Measurements from ENCODE around the gene SNTB2.

Gene SNTB2

DNA sequence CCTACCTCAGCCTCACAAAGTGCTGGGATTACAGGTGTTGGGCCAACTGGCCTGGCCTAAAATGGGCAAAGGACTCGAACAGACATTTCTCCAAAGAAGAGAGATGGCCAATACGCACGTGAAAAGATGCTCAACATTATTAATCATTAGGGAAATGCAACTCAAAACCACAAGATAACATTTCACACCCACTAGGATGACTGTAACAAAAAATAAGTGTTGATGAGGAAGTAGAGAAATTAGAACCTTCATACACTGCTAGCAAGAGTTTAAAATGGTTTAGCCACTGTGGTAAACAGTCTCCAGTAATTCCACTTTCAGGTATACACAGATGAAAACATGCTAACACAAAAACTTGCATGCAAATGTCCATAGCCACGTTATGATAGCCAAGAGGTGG is 159.0 kb downstream of the SNTB2 start:
- no peak for TF ChIP-seq EZH2 (IDR thresholded peaks at IDR 0.05)
- TF ChIP-seq FOXP2 (optimal IDR thresholded peaks at IDR 0.05; ENCODE audit: control extremely low read depth, extremely low read length, insufficient read depth) = no peak
- no peak for TF ChIP-seq POLR2AphosphoS5 (IDR thresholded peaks at IDR 0.05; ENCODE audit: borderline replicate concordance, low read depth, low read length)
- peaks cover 25% of the 10 kb centered on the region for H3K36me3 ChIP-seq (ENCODE audit: insufficient read depth, low read length)
- no peak overlapping the region for H3K27ac ChIP-seq
- H3K9ac ChIP-seq (ENCODE audit: insufficient read length) = no peak overlapping the region
- DNase-seq (ENCODE audit: low read depth, low spot score) = no peak
- no peaks in the 10 kb centered on the region for H3K9me3 ChIP-seq (ENCODE audit: low read depth, low read length)
- no peak overlapping the region for H3K4me3 ChIP-seq

DNA sequence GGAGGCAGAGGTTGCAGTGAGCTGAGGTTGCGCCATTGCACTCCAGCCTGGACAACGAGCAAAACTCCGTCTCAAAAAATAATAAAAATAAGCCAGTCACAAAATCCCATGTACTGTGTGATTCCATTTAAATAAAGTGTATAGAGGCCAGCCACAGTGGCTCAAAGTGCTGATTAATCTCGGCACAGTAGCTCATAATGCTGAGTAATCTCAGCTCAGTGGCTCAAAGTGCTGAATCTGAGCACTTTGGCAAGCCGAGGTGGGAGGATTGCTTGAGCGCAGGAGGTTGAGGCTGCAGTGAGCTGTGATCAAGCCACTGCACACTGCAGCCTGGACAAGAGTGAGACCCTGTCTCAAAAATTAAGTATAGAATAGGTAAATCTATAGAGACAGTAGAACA is 159.7 kb downstream of the SNTB2 start:
- TF ChIP-seq EZH2 (IDR thresholded peaks at IDR 0.05) (no peak), POLR2AphosphoS5 (IDR thresholded peaks at IDR 0.05; ENCODE audit: borderline replicate concordance, low read depth, low read length) (no peak), FOXP2 (optimal IDR thresholded peaks at IDR 0.05; ENCODE audit: control extremely low read depth, extremely low read length, insufficient read depth) (no peak)
- DNase-seq (ENCODE audit: low read depth, low spot score) = no peak
- no peak overlapping the region for H3K4me3 ChIP-seq
- H3K36me3 ChIP-seq (ENCODE audit: insufficient read depth, low read length) = peaks cover 18% of the 10 kb centered on the region
- H3K27ac ChIP-seq = no peak overlapping the region
- no peak overlapping the region for H3K9ac ChIP-seq (ENCODE audit: insufficient read length)
- no peaks in the 10 kb centered on the region for H3K9me3 ChIP-seq (ENCODE audit: low read depth, low read length)

- TF ChIP-seq EZH2 (IDR thresholded peaks at IDR 0.05) = no peak
- no peak for TF ChIP-seq FOXP2 (optimal IDR thresholded peaks at IDR 0.05; ENCODE audit: control extremely low read depth, extremely low read length, insufficient read depth)
- no peak for TF ChIP-seq POLR2AphosphoS5 (IDR thresholded peaks at IDR 0.05; ENCODE audit: borderline replicate concordance, low read depth, low read length)
- H3K36me3 ChIP-seq (ENCODE audit: insufficient read depth, low read length) = peaks cover 9% of the 10 kb centered on the region; the same call in 1 of the 2 replicates
- H3K27ac ChIP-seq = no peak overlapping the region
- no peak for DNase-seq (ENCODE audit: low read depth, low spot score)
- no peak overlapping the region for H3K9ac ChIP-seq (ENCODE audit: insufficient read length)
- H3K4me3 ChIP-seq = no peak overlapping the region
- H3K9me3 ChIP-seq (ENCODE audit: low read depth, low read length) = no peaks in the 10 kb centered on the region
These were observed 161.3 kb downstream of the SNTB2 start for GRCh38 chr16:69348222-69348621.

GRCh38 chr16:69349536-69349935 is 162.6 kb downstream of the SNTB2 start:
- no peak for DNase-seq (ENCODE audit: low read depth, low spot score)
- no peak overlapping the region for H3K27ac ChIP-seq
- H3K9me3 ChIP-seq (ENCODE audit: low read depth, low read length) = no peaks in the 10 kb centered on the region
- H3K9ac ChIP-seq (ENCODE audit: insufficient read length) = no peak overlapping the region
- no peak overlapping the region for H3K4me3 ChIP-seq
- TF ChIP-seq POLR2AphosphoS5 (IDR thresholded peaks at IDR 0.05; ENCODE audit: borderline replicate concordance, low read depth, low read length) = no peak
- TF ChIP-seq FOXP2 (optimal IDR thresholded peaks at IDR 0.05; ENCODE audit: control extremely low read depth, extremely low read length, insufficient read depth) = no peak
- TF ChIP-seq EZH2 (IDR thresholded peaks at IDR 0.05) = no peak
- no peaks in the 10 kb centered on the region for H3K36me3 ChIP-seq (ENCODE audit: insufficient read depth, low read length)

DNA sequence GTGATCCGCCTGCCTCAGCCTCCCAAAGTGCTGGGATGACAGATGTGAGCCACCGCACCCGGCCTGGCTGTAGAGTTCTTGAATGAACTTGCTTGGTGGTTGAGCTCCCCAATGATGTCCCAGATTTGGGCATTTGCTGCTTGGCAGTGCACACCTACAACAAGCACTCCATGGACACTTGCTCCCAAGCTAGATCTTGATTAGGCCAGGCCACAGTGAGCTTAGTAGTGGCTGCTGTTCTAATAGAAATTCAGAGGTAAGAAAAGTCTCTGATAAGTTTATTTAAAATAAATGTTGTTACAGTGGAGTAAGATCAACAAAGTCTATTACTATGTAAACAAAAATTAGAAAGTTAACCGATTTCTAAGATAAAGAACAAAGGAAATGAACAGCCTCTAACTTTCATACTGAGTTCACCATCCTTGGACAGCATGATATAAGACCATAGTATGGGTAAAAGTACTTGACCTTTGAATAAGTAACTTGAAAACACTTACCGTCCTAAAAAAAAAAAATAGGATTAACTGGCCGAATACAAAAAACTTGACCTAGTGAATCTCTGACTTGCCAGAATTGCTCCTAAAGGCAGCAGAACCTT is 163.7 kb downstream of the SNTB2 start:
- Histone ChIP-seq H3K9ac (ENCODE audit: insufficient read length) (no peak overlapping the region), H3K4me3 (no peak overlapping the region), H3K9me3 (ENCODE audit: low read depth, low read length) (no peaks in the 10 kb centered on the region), H3K27ac (no peak overlapping the region), H3K36me3 (ENCODE audit: insufficient read depth, low read length) (no peaks in the 10 kb centered on the region)
- no peak for DNase-seq (ENCODE audit: low read depth, low spot score)
- no peak for TF ChIP-seq FOXP2 (optimal IDR thresholded peaks at IDR 0.05; ENCODE audit: control extremely low read depth, extremely low read length, insufficient read depth)
- TF ChIP-seq EZH2 (IDR thresholded peaks at IDR 0.05) = no peak
- TF ChIP-seq POLR2AphosphoS5 (IDR thresholded peaks at IDR 0.05; ENCODE audit: borderline replicate concordance, low read depth, low read length) = no peak

- DNase-seq (ENCODE audit: low read depth, low spot score) = no peak
- Histone ChIP-seq H3K27ac (no peak within 1 kb of the TSS), H3K36me3 (ENCODE audit: insufficient read depth, low read length) (no peaks in the 10 kb centered on the region; the same call in 1 of the 2 replicates), H3K9me3 (ENCODE audit: low read depth, low read length) (no peaks in the 10 kb centered on the region), H3K9ac (ENCODE audit: insufficient read length) (no peak within 1 kb of the TSS), H3K4me3 (no peak within 1 kb of the TSS)
- TF ChIP-seq EZH2 (IDR thresholded peaks at IDR 0.05) (no peak), POLR2AphosphoS5 (IDR thresholded peaks at IDR 0.05; ENCODE audit: borderline replicate concordance, low read depth, low read length) (no peak), FOXP2 (optimal IDR thresholded peaks at IDR 0.05; ENCODE audit: control extremely low read depth, extremely low read length, insufficient read depth) (no peak)
These were observed 164.5 kb downstream of the SNTB2 start, which contains the start of gene TMED6 for GRCh38 chr16:69351309-69352027. Gene TMED6 (minus strand): TSS chr16:69351786. CDS start chr16:69351753, 33 bp downstream.
